HepG2 (cell line): ENCODE results near the gene TOB2. TPM values are rescaled to one million over a fixed set of nuclear protein-coding genes. Genes with fewer than 3 reads are reported as not detected.

Source experiments
- BRCA1 ChIP-seq: sonication (generic); formaldehyde crosslinking; IDR thresholded peaks from 2 replicates; pipeline ENCODE4 v1.4.0; 2020; ENCODE audit warnings: missing genetic modification reagents
- ETV6 ChIP-seq: sonication (generic); formaldehyde crosslinking; conservative IDR thresholded peaks from 2 replicates; pipeline ENCODE4 v1.4.0; 2020; ENCODE audit warnings: missing genetic modification reagents
- FOXA3 ChIP-seq: IDR thresholded peaks from 2 replicates; pipeline ENCODE4 v1.6.1; 2016; ENCODE audit warnings: missing genetic modification reagents, missing compliant biosample characterization
- MAZ ChIP-seq, 2 experiments: sonication (generic) in 1 of 2; formaldehyde crosslinking in 1 of 2; IDR thresholded peaks; 2 replicates each; pipeline versions ENCODE4 v1.5.0 to v1.6.1; 2012 to 2020; ENCODE audit warnings: low read depth in 2 of 2, mild to moderate bottlenecking in 2 of 2, borderline replicate concordance in 1 of 2, improper control_type of control experiment in 1 of 2, low read length in 1 of 2, missing genetic modification reagents in 1 of 2, moderate library complexity in 1 of 2
- MZF1 ChIP-seq: sonication (generic); formaldehyde crosslinking; IDR thresholded peaks from 2 replicates; pipeline ENCODE4 v1.8.1; 2023; ENCODE audit warnings: mild to moderate bottlenecking, missing genetic modification reagents, borderline replicate concordance
- NFRKB ChIP-seq: fragments of 450-650 bp; IDR thresholded peaks from 2 replicates; pipeline ENCODE4 v1.6.1; 2017
- RARA ChIP-seq: IDR thresholded peaks from 2 replicates; pipeline ENCODE4 v1.6.1; 2016; ENCODE audit warnings: missing genetic modification reagents, missing compliant biosample characterization
- RFX3 ChIP-seq: IDR thresholded peaks from 2 replicates; pipeline ENCODE4 v1.6.1; 2016; ENCODE audit warnings: missing biosample characterization, missing genetic modification reagents
- RXRA ChIP-seq: sonication (generic); formaldehyde crosslinking; IDR thresholded peaks from 2 replicates; pipeline ENCODE4 v1.5.1; 2020; ENCODE audit warnings: missing genetic modification reagents
- SNRNP70 ChIP-seq: fragments of 200-400 bp; formaldehyde crosslinking; IDR thresholded peaks from 2 replicates; pipeline ENCODE4 v1.6.1; 2017; ENCODE audit warnings: mild to moderate bottlenecking, low read depth, low read length, moderate library complexity
- ZBTB8A ChIP-seq: sonication (generic); formaldehyde crosslinking; IDR thresholded peaks from 2 replicates; pipeline ENCODE4 v1.4.0; 2020; ENCODE audit warnings: mild to moderate bottlenecking, low read depth, missing genetic modification reagents, borderline replicate concordance
- ZNF772 ChIP-seq: sonication (generic); formaldehyde crosslinking; IDR thresholded peaks from 2 replicates; pipeline ENCODE4 v1.5.0; 2020; ENCODE audit warnings: mild to moderate bottlenecking, missing genetic modification reagents
- ZSCAN22 ChIP-seq: sonication (generic); formaldehyde crosslinking; IDR thresholded peaks from 2 replicates; pipeline ENCODE4 v1.4.0; 2020; ENCODE audit warnings: mild to moderate bottlenecking, missing genetic modification reagents
- polyA plus RNA-seq, 8 experiments: library from polyadenylated mRNA; depleted of rRNA in 3 of 8; stranded (reverse) in 7 of 8; unstranded in 1 of 8; fragments of >200 nt; fragmentation: Illumina TruSeq in 4 of 8; extraction: Trizol in 4 of 8; gene quantifications; 2 replicates each; pipeline versions ENCODE4 v1.2.1 to v1.2.3, GENCODE V29; 2011 to 2016; ENCODE audit warnings: low read depth in 4 of 8, missing spikeins in 1 of 8, mixed read lengths in 1 of 8; ENCODE audit not compliant: insufficient read depth in 1 of 8
- total RNA-seq, 5 experiments: library from RNA; depleted of rRNA; stranded (reverse); fragments of >200 nt; fragmentation: Illumina TruSeq; extraction: Trizol; gene quantifications; 2 replicates each; pipeline ENCODE4 v1.2.3, GENCODE V29; 2016; ENCODE audit warnings: low read depth in 1 of 5
- TF ChIP-seq, protein P1 (sequence below): sonication (generic); formaldehyde crosslinking; IDR thresholded peaks from 2 replicates; pipeline ENCODE4 v1.4.0; 2020; ENCODE audit warnings: missing genetic modification reagents
- TF ChIP-seq, protein P2 (sequence below): sonication (generic); formaldehyde crosslinking; conservative IDR thresholded peaks from 2 replicates; pipeline ENCODE4 v1.4.0; 2020; ENCODE audit warnings: missing genetic modification reagents
- TF ChIP-seq, protein P3 (sequence below): sonication (generic); formaldehyde crosslinking; IDR thresholded peaks from 2 replicates; pipeline ENCODE4 v1.4.0; 2020; ENCODE audit warnings: low read depth, mild to moderate bottlenecking, missing genetic modification reagents
- TF ChIP-seq, protein P4 (sequence below), 2 experiments: sonication (generic) in 1 of 2; formaldehyde crosslinking in 1 of 2; IDR thresholded peaks; 2 replicates each; pipeline versions ENCODE4 v1.5.1 to v1.6.1; 2011 to 2020; ENCODE audit warnings: borderline replicate concordance in 1 of 2, low read depth in 1 of 2, low read length in 1 of 2, mild to moderate bottlenecking in 1 of 2, missing genetic modification reagents in 1 of 2, moderate library complexity in 1 of 2
- TF ChIP-seq, protein P5 (sequence below): IDR thresholded peaks from 2 replicates; pipeline ENCODE4 v1.6.1; 2016; ENCODE audit warnings: missing compliant biosample characterization, missing genetic modification reagents, borderline replicate concordance

TOB2 gene
- total and polyA plus RNA-seq, 2 of the 13 experiments (the other 11 are each of a cell fraction or from before 2014, with no cell fraction given) = 12.2 to 13.7 TPM

DNA sequence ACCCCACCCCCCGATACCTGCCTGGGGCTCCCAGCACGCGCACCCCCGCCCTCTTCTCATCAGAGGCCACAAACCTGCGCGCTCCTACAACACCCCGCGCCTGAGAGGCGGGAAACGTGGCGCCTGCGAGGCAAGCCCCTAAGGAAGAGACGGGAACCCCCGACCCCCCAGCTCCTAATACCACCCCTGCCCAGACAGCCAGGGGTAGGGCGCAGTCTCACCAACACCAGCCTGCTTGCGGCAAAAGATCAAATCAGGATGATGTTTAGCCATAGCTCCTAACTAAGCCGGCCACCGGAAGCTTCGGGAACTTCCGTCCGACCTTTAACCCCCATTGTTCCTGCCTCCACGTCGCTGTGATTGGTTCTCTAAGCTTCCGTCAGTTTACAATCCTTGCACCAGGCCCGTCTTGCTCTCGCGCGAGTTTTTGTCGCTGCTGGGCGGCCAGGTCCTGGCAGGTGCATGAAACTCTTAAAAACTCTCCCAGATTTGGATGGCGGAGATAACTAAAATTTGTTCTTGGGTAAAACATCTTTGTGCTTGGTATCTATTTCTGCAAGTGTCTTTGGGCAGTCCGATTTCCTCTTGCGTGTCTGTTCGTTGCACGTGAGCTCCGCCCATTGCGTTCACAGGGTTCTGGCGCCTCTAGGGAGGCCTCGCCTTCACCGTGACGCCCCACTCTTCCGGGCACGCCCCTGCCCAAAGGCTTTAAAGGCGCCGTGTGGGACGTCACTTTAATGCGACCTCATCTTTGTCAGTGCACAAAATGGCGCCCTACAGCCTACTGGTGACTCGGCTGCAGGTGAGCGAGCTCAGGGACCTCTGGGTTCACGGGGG is 22.0 kb upstream of the TOB2 start, which contains the start of the genes ACO2 and PHF5A (continued):
- TF ChIP-seq, protein P1, sequence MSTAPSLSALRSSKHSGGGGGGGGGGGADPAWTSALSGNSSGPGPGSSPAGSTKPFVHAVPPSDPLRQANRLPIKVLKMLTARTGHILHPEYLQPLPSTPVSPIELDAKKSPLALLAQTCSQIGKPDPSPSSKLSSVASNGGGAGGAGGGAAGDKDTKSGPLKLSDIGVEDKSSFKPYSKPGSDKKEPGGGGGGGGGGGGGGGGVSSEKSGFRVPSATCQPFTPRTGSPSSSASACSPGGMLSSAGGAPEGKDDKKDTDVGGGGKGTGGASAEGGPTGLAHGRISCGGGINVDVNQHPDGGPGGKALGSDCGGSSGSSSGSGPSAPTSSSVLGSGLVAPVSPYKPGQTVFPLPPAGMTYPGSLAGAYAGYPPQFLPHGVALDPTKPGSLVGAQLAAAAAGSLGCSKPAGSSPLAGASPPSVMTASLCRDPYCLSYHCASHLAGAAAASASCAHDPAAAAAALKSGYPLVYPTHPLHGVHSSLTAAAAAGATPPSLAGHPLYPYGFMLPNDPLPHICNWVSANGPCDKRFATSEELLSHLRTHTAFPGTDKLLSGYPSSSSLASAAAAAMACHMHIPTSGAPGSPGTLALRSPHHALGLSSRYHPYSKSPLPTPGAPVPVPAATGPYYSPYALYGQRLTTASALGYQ (CRISPR knock-in tag) = peak; percentile 65; the same call in 1 of the 2 replicates
- TF ChIP-seq, protein P2, sequence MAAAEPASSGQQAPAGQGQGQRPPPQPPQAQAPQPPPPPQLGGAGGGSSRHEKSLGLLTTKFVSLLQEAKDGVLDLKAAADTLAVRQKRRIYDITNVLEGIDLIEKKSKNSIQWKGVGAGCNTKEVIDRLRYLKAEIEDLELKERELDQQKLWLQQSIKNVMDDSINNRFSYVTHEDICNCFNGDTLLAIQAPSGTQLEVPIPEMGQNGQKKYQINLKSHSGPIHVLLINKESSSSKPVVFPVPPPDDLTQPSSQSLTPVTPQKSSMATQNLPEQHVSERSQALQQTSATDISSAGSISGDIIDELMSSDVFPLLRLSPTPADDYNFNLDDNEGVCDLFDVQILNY (CRISPR knock-in tag) = no peak
- peak; percentile 27; the same call in 1 of the 2 replicates for TF ChIP-seq FOXA3 (CRISPR knock-in tag)
- TF ChIP-seq MAZ (IDR thresholded peaks at IDR 0.05; ENCODE audit: borderline replicate concordance, low read depth, low read length) = peak; percentile 49; the same call in 1 of the 2 replicates
- no peak; the same call in 1 of the 2 replicates for TF ChIP-seq MAZ (CRISPR knock-in tag; IDR thresholded peaks at IDR 0.05; ENCODE audit: low read depth)
- no peak for TF ChIP-seq MZF1 (CRISPR knock-in tag)
- no peak for TF ChIP-seq ZNF772 (CRISPR knock-in tag)
- no peak for TF ChIP-seq SNRNP70
- TF ChIP-seq ETV6 (CRISPR knock-in tag) = no peak
- TF ChIP-seq, protein P3, sequence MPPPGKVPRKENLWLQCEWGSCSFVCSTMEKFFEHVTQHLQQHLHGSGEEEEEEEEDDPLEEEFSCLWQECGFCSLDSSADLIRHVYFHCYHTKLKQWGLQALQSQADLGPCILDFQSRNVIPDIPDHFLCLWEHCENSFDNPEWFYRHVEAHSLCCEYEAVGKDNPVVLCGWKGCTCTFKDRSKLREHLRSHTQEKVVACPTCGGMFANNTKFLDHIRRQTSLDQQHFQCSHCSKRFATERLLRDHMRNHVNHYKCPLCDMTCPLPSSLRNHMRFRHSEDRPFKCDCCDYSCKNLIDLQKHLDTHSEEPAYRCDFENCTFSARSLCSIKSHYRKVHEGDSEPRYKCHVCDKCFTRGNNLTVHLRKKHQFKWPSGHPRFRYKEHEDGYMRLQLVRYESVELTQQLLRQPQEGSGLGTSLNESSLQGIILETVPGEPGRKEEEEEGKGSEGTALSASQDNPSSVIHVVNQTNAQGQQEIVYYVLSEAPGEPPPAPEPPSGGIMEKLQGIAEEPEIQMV (CRISPR knock-in tag) = no peak
- peak; percentile 80; the same call in 1 of the 2 replicates for TF ChIP-seq NFRKB
- TF ChIP-seq ZSCAN22 (CRISPR knock-in tag) = no peak
- no peak for TF ChIP-seq ZBTB8A (CRISPR knock-in tag)
- peak; percentile 51; the same call in 1 of the 2 replicates for TF ChIP-seq RARA (CRISPR knock-in tag)
- TF ChIP-seq, protein P4, sequence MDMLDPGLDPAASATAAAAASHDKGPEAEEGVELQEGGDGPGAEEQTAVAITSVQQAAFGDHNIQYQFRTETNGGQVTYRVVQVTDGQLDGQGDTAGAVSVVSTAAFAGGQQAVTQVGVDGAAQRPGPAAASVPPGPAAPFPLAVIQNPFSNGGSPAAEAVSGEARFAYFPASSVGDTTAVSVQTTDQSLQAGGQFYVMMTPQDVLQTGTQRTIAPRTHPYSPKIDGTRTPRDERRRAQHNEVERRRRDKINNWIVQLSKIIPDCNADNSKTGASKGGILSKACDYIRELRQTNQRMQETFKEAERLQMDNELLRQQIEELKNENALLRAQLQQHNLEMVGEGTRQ (IDR thresholded peaks at IDR 0.05; ENCODE audit: low read depth, low read length) = no peak
- TF ChIP-seq, protein P4 (CRISPR knock-in tag; IDR thresholded peaks at IDR 0.05; ENCODE audit: borderline replicate concordance) = peak; percentile 47; the same call in 1 of the 2 replicates
- TF ChIP-seq BRCA1 (CRISPR knock-in tag) = no peak
- TF ChIP-seq RXRA (CRISPR knock-in tag) = peak; percentile 58
- TF ChIP-seq, protein P5, sequence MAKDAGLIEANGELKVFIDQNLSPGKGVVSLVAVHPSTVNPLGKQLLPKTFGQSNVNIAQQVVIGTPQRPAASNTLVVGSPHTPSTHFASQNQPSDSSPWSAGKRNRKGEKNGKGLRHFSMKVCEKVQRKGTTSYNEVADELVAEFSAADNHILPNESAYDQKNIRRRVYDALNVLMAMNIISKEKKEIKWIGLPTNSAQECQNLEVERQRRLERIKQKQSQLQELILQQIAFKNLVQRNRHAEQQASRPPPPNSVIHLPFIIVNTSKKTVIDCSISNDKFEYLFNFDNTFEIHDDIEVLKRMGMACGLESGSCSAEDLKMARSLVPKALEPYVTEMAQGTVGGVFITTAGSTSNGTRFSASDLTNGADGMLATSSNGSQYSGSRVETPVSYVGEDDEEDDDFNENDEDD (CRISPR knock-in tag) = peak; percentile 53; the same call in 1 of the 2 replicates
- no peak for TF ChIP-seq RFX3
